Smooth muscle cell of the pulmonary artery (primary cell): ENCODE results near the gene DCDC2. TPM values are rescaled to one million over a fixed set of nuclear protein-coding genes. Genes with fewer than 3 reads are reported as not detected.

Experiments
- total RNA-seq: library from RNA; depleted of rRNA; stranded (reverse); fragments of >200 nt; gene quantifications from 2 replicates; pipeline ENCODE4 v1.2.3, GENCODE V29; 2014

DCDC2 gene
- total RNA-seq = 0.03 TPM in 1 of 2 replicates, not detected in the other

DNA sequence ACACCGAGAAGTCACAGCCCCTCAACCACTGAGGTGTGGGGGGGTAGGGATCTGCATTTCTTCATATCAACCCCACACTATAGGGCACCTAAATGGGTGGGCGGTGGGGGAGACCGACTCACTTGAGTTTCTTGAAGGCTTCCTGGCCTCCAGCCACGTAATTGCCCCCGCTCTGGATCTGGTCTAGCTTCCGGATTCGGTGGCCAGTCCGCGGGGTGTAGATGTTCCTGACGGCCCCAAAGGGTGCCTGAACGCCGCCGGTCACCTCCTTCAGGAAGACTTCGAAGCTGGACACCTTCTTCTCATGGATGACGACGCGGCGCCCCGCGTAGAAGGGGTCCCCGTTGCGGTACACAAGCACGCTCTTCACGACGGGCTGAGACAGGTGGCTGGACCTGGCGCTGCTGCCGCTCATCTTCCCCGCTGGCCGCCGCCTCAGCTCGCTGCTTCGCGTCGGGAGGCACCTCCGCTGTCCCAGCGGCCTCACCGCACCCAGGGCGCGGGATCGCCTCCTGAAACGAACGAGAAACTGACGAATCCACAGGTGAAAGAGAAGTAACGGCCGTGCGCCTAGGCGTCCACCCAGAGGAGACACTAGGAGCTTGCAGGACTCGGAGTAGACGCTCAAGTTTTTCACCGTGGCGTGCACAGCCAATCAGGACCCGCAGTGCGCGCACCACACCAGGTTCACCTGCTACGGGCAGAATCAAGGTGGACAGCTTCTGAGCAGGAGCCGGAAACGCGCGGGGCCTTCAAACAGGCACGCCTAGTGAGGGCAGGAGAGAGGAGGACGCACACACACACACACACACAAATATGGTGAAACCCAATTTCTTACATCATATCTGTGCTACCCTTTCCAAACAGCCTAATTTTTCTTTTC lies at the start of gene DCDC2:
DCDC2 (minus strand) TSS at position 724 of the 883 bp plus-strand sequence; CDS start at position 415, 309 bp downstream.

DNA sequence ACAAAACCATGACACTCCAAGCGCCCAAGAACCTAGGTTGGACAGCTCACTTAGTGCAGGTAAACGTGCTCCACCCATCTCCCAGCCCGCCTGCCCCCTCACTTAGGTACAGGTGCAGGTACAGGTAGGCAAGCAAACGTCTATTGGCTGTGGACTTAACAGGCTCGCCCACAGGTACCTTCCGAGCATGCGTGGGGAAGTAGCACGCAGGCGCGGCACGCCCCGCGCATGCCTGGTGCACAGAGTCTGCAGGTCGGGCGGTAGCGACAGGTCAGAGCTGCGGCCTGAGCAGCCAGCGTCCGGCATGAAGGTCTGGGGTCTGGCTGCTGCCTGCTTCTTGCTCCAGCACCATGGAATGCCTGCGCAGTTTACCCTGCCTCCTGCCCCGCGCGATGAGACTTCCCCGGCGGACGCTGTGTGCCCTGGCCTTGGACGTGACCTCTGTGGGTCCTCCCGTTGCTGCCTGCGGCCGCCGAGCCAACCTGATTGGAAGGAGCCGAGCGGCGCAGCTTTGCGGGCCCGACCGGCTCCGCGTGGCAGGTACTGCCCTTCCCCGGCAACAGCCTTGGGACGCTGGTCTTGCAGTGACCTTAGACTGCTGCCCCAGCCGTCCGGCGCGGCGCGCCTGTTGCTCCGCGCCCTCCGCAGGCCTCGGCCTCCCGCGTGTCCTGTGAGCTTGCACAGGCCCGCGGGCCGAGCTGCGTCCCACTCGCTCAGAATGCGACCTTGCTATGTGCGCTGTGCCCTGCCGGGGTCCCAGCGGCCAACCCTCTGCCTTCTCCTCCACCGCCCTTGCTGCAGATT lies 45.0 kb upstream of the DCDC2 start, which contains the start of gene MRS2:
MRS2 (plus strand) TSS at position 240 of the 804 bp plus-strand sequence; CDS start at position 351, 111 bp downstream.

DNA sequence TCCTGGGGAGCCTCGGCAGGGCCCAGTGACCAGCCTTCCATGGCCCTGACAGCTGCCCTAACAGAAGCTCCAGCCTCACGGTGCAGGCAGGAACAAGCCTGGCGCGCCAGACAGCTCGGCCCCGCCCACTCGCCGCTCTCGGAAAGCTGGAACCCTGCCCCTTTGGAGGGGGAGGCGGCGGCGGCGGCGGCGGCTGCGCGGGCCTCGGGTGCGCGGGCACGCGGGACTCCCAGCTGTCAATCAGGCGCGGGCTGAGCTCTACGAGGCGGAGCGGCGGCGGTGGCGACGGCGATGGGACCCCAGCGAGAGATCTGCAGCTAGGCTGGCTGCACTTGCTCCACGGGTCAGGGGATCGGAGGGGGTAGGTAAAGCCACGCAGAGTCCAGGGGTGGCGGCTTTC lies 231.9 kb downstream of the DCDC2 start, which contains the start of gene NRSN1:
NRSN1 (plus strand) TSS at position 236 of the 400 bp plus-strand sequence. CDS start 8,113 bp downstream, outside the sequence.

Other genes starting within 250 kb of the DCDC2 start
- gene NRSN1, start 231.8 kb downstream of the DCDC2 start, total RNA-seq = not detected in 2 replicates
- 15.3 and 20.8 TPM in 2 replicates for gene MRS2, start 44.9 kb upstream of the DCDC2 start, total RNA-seq
- gene GPLD1, start 131.5 kb upstream of the DCDC2 start, total RNA-seq = 0.33 and 0.46 TPM in 2 replicates
- gene ALDH5A1, start 136.9 kb upstream of the DCDC2 start, total RNA-seq = 1.5 and 1.9 TPM in 2 replicates